Gastroesophageal sphincter (tissue), 3 donors: ENCODE measurements around the gene SKA3.

Experiments
- CTCF ChIP-seq, 4 experiments: fragments of 200-600 bp in 2 of 4; fragments of 450-650 bp in 2 of 4; sonication (generic) in 1 of 4; IDR thresholded peaks; one replicate each; pipeline ENCODE4 v1.5.1; 2017 to 2019; ENCODE audit warnings: antibody characterized with exemption in 4 of 4, mild to moderate bottlenecking in 2 of 4, moderate library complexity in 2 of 4
- POLR2A ChIP-seq, 2 donors: fragments of 450-650 bp; IDR thresholded peaks; one replicate each; pipeline ENCODE4 v1.6.1; 2017; ENCODE audit warnings: antibody characterized with exemption in 2 of 2, mild to moderate bottlenecking in 2 of 2, moderate library complexity in 1 of 2
- POLR2AphosphoS5 ChIP-seq: sonication (generic); formaldehyde crosslinking; IDR thresholded peaks from one replicate; pipeline ENCODE4 v1.6.1; 2017; ENCODE audit warnings: antibody characterized with exemption

GRCh38 chr13:21104199-21105019 is 71.9 kb downstream of the SKA3 start:
- no peak for TF ChIP-seq POLR2A (IDR thresholded peaks at IDR 0.05)
- TF ChIP-seq CTCF (IDR thresholded peaks at IDR 0.05) = no peak
- TF ChIP-seq POLR2AphosphoS5 = no peak
